ENCODE data around the gene KNTC1. TPM values are rescaled to one million over a fixed set of nuclear protein-coding genes. Genes with fewer than 3 reads are reported as not detected.

Gene KNTC1
- polyA plus RNA-seq, 1 donor (not counting 4 experiments of a cell fraction or from before 2014, with no cell fraction given), result 18.6 TPM

DNA sequence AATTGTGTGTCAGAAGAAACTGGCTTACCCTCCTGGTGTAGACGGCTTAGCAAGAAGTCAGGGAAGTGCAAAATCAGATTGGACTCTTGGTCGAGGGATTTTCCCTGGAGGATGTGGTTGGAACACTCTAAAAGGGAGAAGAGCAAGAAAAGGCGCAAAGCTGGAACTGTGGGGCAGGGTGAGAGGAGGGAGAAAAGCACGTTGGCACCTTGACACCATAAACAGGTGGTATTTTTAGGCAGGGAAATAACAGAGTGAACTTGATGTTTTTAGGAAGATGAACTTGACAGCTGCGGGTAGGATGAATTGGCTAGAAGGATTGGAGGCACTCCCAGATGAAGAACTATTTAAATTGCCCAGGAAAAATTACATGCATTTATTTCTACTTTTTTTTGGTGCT lies 108.4 kb downstream of the KNTC1 start:
- H3K9me1 ChIP-seq (ENCODE audit: control insufficient read depth, extremely low read depth, insufficient read depth, low read length), result no peaks in the 10 kb centered on the region
- no peak for FAIRE-seq
- peaks cover 0 to 4% of the 10 kb centered on the region in 2 experiments for H3K36me3 ChIP-seq (ENCODE audit: control insufficient read depth in 2 of 2, extremely low read depth in 1 of 2, insufficient read depth in 2 of 2, low read length in 2 of 2)
- dilution Hi-C loops (cut with MboI; ENCODE audit: extremely low pct_ligation_motif_present, low sequenced_read_pairs), result loop anchor here (10.0 kb wide), 1 partner anchor 119 kb away; the partner anchor contains the start of gene DENR
- no peak overlapping the region for H3K27ac ChIP-seq (ENCODE audit: control insufficient read depth, insufficient read depth, low read length)
- H3K4me2 ChIP-seq (ENCODE audit: control insufficient read depth, extremely low read depth, insufficient read depth, low read depth, low read length), result no peak overlapping the region
- H3K9me3 ChIP-seq (ENCODE audit: control insufficient read depth, low read depth, low read length), result no peaks in the 10 kb centered on the region
- no peak overlapping the region for H3K9ac ChIP-seq (ENCODE audit: control insufficient read depth, extremely low read depth, insufficient read depth, low read length)
- H3K79me2 ChIP-seq (ENCODE audit: control insufficient read depth, insufficient read depth, low read length), result no peaks in the 10 kb centered on the region
- no peaks in the 10 kb centered on the region for H4K20me1 ChIP-seq (ENCODE audit: control insufficient read depth, extremely low read depth, insufficient read depth, low read length)
- no peaks in the 10 kb centered on the region for H3K4me1 ChIP-seq (ENCODE audit: control insufficient read depth, extremely low read depth, insufficient read depth, low read length)
- no peak overlapping the region for H3K4me3 ChIP-seq (ENCODE audit: control insufficient read depth in 2 of 3, extremely low read depth in 1 of 3, insufficient read depth in 2 of 3, low read depth in 1 of 3, low read length in 3 of 3)
- TF ChIP-seq, protein P1, sequence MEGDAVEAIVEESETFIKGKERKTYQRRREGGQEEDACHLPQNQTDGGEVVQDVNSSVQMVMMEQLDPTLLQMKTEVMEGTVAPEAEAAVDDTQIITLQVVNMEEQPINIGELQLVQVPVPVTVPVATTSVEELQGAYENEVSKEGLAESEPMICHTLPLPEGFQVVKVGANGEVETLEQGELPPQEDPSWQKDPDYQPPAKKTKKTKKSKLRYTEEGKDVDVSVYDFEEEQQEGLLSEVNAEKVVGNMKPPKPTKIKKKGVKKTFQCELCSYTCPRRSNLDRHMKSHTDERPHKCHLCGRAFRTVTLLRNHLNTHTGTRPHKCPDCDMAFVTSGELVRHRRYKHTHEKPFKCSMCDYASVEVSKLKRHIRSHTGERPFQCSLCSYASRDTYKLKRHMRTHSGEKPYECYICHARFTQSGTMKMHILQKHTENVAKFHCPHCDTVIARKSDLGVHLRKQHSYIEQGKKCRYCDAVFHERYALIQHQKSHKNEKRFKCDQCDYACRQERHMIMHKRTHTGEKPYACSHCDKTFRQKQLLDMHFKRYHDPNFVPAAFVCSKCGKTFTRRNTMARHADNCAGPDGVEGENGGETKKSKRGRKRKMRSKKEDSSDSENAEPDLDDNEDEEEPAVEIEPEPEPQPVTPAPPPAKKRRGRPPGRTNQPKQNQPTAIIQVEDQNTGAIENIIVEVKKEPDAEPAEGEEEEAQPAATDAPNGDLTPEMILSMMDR (optimal IDR thresholded peaks at IDR 0.05 in 1 of 3, IDR thresholded peaks at IDR 0.05 in 1 of 3, conservative IDR thresholded peaks at IDR 0.05 in 1 of 3; ENCODE audit: extremely low read depth in 1 of 3, insufficient read depth in 2 of 3, low read length in 3 of 3), result no peak
- TF ChIP-seq EZH2 (IDR thresholded peaks at IDR 0.05; ENCODE audit: low read length), result no peak
- no peak overlapping the region for H2AFZ ChIP-seq (ENCODE audit: control insufficient read depth, low read length)
- DNase-seq (ENCODE audit: low read depth, low spot score), result no peak
- H3K27me3 ChIP-seq (ENCODE audit: control insufficient read depth, extremely low read depth, insufficient read depth, low read length), result no peaks in the 10 kb centered on the region

DNA sequence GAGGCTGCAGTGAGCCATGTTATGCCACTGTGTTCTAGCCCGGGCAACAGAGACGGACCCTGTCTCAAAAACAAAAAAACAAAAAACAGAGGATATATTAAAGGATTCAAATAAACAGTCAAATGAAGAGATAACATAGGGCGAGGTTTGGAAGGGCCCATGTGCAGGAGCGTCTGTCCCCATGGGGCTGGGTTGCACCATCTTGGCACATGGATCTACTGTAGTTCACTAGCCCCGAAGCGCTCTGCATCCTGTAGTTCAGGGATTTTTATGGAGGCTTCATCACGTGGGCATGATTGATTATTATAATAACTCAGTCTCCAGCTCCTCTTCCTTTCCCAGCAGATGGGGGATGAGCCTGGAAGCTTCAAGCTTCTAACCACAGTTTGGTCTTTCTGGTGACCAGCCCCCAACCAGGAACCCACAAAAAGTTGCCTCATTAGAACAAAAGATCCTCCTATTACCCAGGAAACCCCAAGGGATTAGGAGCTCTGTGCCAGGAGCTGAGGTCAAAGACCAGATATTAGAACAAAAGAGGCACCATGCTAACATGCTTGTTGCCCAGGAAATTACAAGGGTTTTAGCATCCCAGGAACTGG lies 116.3 kb downstream of the KNTC1 start:
- Histone ChIP-seq H3K9me1 (ENCODE audit: control insufficient read depth, extremely low read depth, insufficient read depth, low read length) (no peaks in the 10 kb centered on the region), H3K4me3 (ENCODE audit: control insufficient read depth in 2 of 3, extremely low read depth in 1 of 3, insufficient read depth in 2 of 3, low read depth in 1 of 3, low read length in 3 of 3) (no peak overlapping the region), H3K27me3 (ENCODE audit: control insufficient read depth, extremely low read depth, insufficient read depth, low read length) (no peaks in the 10 kb centered on the region), H3K9me3 (ENCODE audit: control insufficient read depth, low read depth, low read length) (no peaks in the 10 kb centered on the region), H3K79me2 (ENCODE audit: control insufficient read depth, insufficient read depth, low read length) (no peaks in the 10 kb centered on the region), H3K27ac (ENCODE audit: control insufficient read depth, insufficient read depth, low read length) (no peak overlapping the region), H4K20me1 (ENCODE audit: control insufficient read depth, extremely low read depth, insufficient read depth, low read length) (no peaks in the 10 kb centered on the region), H3K36me3 (ENCODE audit: control insufficient read depth in 2 of 2, extremely low read depth in 1 of 2, insufficient read depth in 2 of 2, low read length in 2 of 2) (no peaks in the 10 kb centered on the region), H3K4me1 (ENCODE audit: control insufficient read depth, extremely low read depth, insufficient read depth, low read length) (peaks cover 7% of the 10 kb centered on the region), H3K9ac (ENCODE audit: control insufficient read depth, extremely low read depth, insufficient read depth, low read length) (no peak overlapping the region), H2AFZ (ENCODE audit: control insufficient read depth, low read length) (no peak overlapping the region), H3K4me2 (ENCODE audit: control insufficient read depth, extremely low read depth, insufficient read depth, low read depth, low read length) (no peak overlapping the region)
- TF ChIP-seq EZH2 (IDR thresholded peaks at IDR 0.05; ENCODE audit: low read length), result no peak
- TF ChIP-seq, protein P1 (optimal IDR thresholded peaks at IDR 0.05 in 1 of 3, IDR thresholded peaks at IDR 0.05 in 1 of 3, conservative IDR thresholded peaks at IDR 0.05 in 1 of 3; ENCODE audit: extremely low read depth in 1 of 3, insufficient read depth in 2 of 3, low read length in 3 of 3), result no peak
- no peak for FAIRE-seq
- DNase-seq (ENCODE audit: low read depth, low spot score), result no peak
- dilution Hi-C loops (cut with MboI; ENCODE audit: extremely low pct_ligation_motif_present, low sequenced_read_pairs), result no loop called here

Measured in keratinocyte (primary cell).